KOPT-K1 (cell line): ENCODE measurements around the gene GOLGA6L7.
"Not testable (repeated sequence)": the region's sequence is repeated elsewhere in the genome, so short reads cannot be mapped to it uniquely, and the experiment has no call there.

Experiments
- H3K27ac ChIP-seq: fragments of 200-600 bp; sonication (generic); 2 replicates; pipeline ENCODE4 v1.5.1; 2016; ENCODE audit warnings: antibody characterized with exemption, mild to moderate bottlenecking, low read depth, low read length; ENCODE audit not compliant: poor library complexity, severe bottlenecking
- H3K36me3 ChIP-seq: fragments of 200-600 bp; sonication (generic); 2 replicates; pipeline ENCODE4 v1.5.1; 2017; ENCODE audit warnings: antibody characterized with exemption, mild to moderate bottlenecking, low read length, moderate library complexity; ENCODE audit not compliant: insufficient read depth
- H3K9me3 ChIP-seq: fragments of 200-600 bp; sonication (generic); 2 replicates; pipeline ENCODE4 v1.5.1; 2017; ENCODE audit warnings: antibody characterized with exemption, low read length, mild to moderate bottlenecking; ENCODE audit not compliant: insufficient read depth, poor library complexity, severe bottlenecking

GOLGA6L7 gene

GRCh38 chr15:28834957-28835585 is 13.4 kb downstream of the GOLGA6L7 start:
- not testable (repeated sequence) for H3K36me3 ChIP-seq

DNA sequence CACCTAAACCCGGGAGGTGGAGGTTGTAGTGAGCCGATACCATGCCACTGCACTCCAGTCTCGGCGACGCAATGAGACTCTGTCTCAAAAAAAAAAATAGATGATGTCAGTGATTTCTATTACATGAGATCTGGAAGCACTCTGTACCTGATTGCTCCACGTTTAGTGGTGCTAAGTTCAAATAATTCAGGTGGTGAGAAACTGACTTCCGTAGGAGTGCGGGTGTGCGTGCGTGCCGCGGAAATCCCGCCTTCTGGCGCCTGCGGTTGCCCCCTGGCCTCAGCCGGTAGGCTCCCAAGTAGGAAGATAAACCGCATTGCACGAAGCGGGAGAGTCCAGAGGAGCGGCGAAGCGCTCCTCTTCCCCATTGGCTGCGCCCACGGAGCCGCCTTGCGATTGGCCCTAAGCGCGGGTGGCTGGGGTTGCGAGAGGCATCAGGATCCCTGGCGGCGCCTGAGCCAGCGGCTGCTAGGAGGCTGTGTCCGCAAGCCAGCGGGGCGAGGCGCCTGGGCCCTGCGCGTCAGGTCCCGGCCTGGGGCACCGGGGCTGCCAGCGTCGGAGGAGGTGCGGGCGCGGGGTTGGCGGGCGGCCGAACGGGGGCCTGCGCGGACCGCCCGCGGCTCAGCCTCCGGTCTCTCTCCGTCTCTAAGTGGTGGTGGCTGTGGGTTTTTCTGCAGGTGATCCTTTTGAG is 16.4 kb downstream of the GOLGA6L7 start:
- not testable (repeated sequence) for H3K36me3 ChIP-seq, H3K9me3 ChIP-seq, H3K27ac ChIP-seq

More at GRCh38 chr15:28834957-28835585, 13.4 kb downstream of the GOLGA6L7 start:
- not testable (repeated sequence) for H3K27ac ChIP-seq, H3K9me3 ChIP-seq

GRCh38 chr15:28821420-28821819 is 27.0 kb downstream of the GOLGA6L7 start:
- H3K27ac ChIP-seq, H3K36me3 ChIP-seq, H3K9me3 ChIP-seq: not testable (repeated sequence)

DNA sequence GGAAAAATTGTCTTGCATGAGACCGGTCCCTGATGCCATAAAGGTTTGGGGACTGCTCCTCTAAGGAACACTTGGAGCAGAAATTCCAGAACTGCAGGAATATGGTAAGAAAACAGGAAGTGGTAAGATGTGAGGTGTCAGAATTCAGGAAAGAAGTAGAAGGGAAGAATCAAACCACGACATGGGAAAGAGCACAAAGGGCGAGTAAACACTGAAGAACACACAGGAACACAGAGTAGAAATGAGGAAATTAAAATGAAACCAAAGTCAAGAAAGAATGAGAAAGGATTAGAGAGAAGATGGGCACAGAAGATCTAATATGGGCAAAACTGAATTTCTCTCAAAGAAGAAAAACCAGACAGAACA is 28.5 kb downstream of the GOLGA6L7 start:
- H3K36me3 ChIP-seq, H3K27ac ChIP-seq, H3K9me3 ChIP-seq: not testable (repeated sequence)

GRCh38 chr15:28819019-28819929 is 29.2 kb downstream of the GOLGA6L7 start:
- H3K27ac ChIP-seq = peak overlapping the region; percentile 38
- H3K9me3 ChIP-seq, H3K36me3 ChIP-seq: not testable (repeated sequence)

DNA sequence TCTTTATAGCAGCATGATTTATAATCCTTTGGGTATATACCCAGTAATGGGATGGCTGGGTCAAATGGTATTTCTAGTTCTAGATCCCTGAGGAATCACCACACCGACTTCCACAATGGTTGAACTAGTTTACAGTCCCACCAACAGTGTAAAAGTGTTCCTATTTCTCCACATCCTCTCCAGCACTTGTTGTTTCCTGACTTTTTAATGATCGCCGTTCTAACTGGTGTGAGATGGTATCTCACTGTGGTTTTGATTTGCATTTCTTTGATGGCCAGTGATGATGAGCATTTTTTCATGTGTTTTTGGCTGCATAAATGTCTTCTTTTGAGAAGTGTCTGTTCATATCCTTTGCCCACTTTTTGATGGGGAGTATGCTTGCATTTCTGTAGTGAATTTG is 30.3 kb downstream of the GOLGA6L7 start:
- H3K27ac ChIP-seq, H3K36me3 ChIP-seq, H3K9me3 ChIP-seq: not testable (repeated sequence)

DNA sequence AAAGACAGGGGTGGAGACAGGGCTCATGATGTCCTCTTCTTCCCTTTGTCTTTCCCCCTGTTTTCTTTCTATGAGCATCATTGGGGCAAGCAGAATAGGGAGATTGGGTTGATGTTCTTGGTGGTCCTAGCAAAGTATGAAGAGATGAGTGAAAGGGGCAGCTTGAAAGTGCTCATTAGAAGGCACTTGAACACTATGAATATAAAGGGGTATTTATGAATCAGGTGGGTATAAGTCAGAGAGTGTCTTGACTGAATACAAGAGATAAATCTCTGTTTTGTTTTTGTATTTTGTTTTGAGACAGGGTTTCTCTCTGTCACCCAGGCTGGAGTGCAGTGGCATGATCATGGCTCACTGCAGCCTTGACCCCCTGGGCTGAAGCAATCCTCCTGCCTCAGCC is 34.4 kb downstream of the GOLGA6L7 start:
- not testable (repeated sequence) for H3K9me3 ChIP-seq, H3K27ac ChIP-seq, H3K36me3 ChIP-seq

GRCh38 chr15:28813392-28813791 is 35.1 kb downstream of the GOLGA6L7 start:
- not testable (repeated sequence) for H3K27ac ChIP-seq, H3K9me3 ChIP-seq, H3K36me3 ChIP-seq

GRCh38 chr15:28811852-28812550 is 36.4 kb downstream of the GOLGA6L7 start:
- not testable (repeated sequence) for H3K27ac ChIP-seq, H3K36me3 ChIP-seq, H3K9me3 ChIP-seq

DNA sequence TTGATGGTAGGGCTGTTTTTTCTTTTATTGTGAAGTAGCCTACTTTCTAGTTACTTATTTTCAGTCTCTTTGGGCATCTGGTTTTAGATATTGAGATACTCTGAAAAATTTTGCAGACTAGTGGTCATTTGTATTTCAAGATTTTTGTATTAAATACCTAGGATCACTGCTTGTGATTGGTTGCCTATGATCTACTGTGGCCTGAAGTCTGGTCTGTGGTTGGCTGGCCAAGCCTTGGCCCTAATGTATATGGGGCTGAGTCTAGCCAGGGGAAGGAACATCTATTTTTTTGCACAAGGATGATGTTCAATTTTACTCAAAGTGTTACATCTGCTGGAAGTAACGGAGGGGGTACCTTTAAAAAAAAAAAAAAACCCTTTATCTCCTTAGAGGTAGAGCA is 38.0 kb downstream of the GOLGA6L7 start:
- H3K27ac ChIP-seq, H3K9me3 ChIP-seq, H3K36me3 ChIP-seq: not testable (repeated sequence)

DNA sequence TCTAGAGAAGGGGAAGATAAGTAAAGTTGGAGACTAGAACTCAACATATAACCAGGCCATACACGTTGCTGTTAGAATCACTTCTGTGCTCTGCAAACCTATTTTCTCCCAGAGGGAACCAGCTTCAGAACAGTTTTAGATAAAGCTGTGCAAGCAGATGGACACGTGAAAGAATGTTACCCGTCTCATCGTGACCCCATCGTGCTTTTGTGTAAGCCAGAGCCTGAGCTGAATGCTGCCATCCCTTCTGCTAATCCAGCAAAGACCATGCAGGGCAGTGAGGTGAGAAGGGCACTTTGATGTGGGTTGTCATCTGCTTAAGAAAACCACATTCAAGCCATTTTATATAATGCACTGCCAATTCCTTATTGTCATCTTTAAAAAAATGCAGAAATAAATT is 40.3 kb downstream of the GOLGA6L7 start:
- H3K27ac ChIP-seq, H3K36me3 ChIP-seq, H3K9me3 ChIP-seq: not testable (repeated sequence)

DNA sequence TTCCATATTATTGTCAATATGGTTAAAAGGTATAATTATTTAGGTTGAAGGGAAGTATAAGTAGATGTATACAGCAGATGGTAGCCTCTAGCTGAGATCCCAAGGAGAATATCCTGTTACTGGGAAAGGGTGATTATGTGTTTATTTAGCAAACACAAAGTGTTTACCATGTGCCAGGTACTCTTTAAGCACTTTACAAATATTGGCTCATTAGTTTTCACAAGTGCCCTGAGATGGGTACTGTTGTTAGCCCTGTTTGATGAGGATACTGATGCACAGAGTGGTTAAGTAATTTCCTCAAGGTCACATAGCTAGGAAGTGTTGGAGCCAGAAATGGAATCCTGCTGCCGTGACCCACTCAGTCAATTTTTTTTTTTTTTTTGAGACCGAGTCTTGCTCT is 48.1 kb downstream of the GOLGA6L7 start:
- H3K36me3 ChIP-seq, H3K9me3 ChIP-seq, H3K27ac ChIP-seq: not testable (repeated sequence)

DNA sequence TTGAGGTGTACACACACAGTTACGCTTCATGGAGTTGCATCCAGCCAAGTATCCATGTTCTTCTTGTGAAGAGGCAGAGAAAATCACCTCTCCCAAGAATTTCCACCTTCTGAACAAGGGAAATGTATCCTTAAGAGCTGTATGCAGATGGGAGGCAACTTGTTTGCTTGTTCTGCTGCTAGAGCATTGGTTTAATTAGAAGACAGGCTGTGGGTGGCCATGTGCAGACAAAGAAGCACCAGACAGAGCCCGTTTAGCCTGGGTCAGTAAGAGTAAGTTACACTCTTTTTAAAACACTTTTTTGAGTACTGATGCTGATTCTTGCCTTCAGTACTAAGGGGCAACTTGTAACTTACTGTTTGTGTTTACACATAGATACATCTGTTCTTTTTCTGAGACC is 50.2 kb downstream of the GOLGA6L7 start:
- not testable (repeated sequence) for H3K36me3 ChIP-seq, H3K27ac ChIP-seq, H3K9me3 ChIP-seq

- not testable (repeated sequence) for H3K27ac ChIP-seq, H3K36me3 ChIP-seq, H3K9me3 ChIP-seq
Observed at GRCh38 chr15:28794231-28794630, 54.2 kb downstream of the GOLGA6L7 start.
